ENCODE measurements around the gene CAPZA1.

The CAPZA1 gene

GRCh38 chr1:112701227-112702066 is 81.8 kb downstream of the CAPZA1 start:
- DNase-seq (ENCODE audit: low spot score) = no peak

GRCh38 chr1:112702067-112702395 is 82.4 kb downstream of the CAPZA1 start:
- no peak for DNase-seq (ENCODE audit: low spot score)

DNA sequence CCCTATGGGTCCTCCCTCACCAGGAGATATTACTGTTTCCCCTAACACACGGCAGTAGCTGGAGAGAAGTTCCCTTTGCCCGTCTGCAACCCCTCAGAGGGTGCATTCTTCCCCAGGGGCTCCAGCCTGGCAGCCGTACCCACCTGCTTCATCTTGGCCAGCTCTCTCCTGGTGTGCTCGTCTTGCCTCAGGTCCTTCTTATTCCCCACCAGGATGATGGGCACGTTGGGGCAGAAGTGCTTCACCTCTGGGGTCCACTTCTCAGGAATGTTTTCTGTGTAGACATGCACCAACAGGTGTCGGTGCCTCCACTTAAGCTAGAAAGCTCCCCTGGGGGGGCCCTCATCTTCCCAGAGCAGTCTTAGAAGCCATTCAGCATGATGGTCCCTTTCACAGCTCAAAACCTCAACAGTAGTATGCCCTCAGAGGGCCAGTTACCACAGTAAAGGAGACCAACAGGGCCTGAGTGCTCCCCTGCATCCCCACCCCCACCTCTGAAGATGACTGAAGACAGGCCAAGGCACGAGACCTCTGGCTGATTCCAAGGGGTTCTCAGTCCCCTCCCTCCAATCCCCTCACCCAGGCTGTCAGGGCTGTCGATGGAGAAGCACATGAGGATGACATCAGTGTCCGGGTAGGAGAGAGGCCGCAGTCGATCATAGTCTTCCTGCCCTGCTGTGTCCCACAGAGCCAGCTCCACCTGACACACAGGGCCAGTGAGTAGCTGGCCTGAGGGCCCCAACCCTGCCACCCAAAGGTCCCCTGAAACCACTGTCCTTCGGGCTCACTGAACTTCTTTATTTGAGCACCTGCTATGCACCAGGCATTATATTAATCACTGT is 83.0 kb downstream of the CAPZA1 start:
- no peak for DNase-seq (ENCODE audit: low spot score)

DNA sequence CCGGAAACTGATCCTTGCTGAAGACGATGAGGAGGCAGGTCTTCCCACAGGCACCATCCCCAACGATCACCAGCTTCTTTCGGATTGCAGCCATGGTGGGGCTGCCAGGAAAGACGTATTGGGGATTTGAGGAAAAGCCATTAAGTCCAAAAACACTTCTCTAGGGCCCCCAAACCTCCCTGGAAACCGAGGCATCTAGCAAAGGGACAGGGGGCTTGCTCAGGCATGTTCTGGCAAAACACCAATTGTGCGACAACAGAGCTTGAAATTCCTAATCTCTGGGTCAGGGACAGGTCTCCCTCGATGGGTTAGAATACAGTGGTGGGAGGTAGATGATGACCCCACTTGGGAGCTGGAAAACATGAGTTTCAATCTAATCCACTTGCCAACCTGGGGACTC is 84.1 kb downstream of the CAPZA1 start:
- no peak for DNase-seq (ENCODE audit: low spot score)

DNA sequence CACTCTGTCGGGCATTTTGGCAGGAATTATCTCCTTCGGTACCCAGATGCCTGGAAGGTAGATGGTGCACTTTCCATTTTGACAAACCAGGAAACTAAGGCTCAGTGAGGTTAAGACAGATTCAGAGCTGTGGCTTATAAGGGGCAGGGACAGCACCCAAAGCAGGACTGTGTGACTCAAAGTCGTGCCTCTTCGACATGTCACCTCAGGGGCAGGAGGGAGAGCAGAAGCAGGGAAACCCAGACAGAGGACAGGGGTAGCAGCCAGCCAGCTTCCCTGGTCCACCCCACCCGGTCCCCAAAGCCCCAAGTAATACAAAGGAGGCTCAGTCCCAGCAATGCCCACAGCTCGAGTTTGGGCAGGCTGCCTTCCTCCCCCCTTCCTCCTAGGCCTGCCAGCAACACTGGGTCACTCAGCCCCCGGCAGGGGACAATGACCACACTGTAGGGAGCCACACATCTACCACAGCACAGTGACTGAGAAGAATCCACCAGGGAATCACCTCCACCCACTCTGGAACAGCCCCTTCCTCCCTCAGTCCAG is 84.8 kb downstream of the CAPZA1 start:
- DNase-seq (ENCODE audit: low spot score) = no peak

GRCh38 chr1:112704934-112705627 is 85.4 kb downstream of the CAPZA1 start:
- peak; percentile 94 for DNase-seq (ENCODE audit: low spot score)

DNA sequence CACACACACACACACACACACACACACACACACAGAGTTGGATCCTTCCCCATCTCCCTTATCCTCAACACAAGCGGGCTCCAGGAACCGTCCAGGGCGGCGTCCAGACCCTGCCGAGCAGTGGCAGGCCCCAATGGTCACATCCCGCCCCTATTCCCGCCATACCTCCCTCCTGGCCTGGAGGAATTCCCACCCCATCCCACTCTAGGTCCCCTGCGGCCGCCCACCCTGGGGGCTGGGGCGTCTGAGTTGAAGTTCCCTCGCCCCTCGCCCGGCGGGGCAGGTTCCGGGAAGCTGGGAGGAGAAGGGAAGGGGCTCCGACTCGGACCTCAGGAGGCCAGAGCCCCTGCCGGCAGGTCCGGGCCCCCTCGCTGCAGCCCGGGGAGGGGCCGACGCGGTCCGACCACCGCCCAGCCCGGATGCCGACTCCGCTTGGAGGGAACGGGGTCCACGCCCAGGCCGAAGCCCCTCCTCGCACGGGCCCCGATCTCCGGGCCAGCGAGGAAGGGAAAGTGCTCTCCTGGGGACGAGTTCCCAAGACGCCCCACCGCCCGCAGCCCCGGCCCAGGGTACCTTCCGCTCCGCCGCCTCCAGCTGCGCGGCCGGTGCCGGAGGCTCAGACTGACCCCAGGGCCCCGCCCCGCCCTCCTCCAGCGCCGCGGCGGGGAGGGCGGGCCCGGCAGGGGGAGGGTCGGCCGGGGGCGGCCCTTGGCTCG is 87.0 kb downstream of the CAPZA1 start, which contains the start of gene RHOC:
Gene RHOC, minus strand, starts transcription at position 623 of the 716 bp plus-strand sequence. CDS start 3,328 bp downstream, outside the sequence.
- peak; percentile 89 for DNase-seq (ENCODE audit: low spot score)

GRCh38 chr1:112707221-112708001 is 87.8 kb downstream of the CAPZA1 start:
- DNase-seq (ENCODE audit: low spot score) = peak; percentile 96

GRCh38 chr1:112708002-112708448 is 88.4 kb downstream of the CAPZA1 start:
- DNase-seq (ENCODE audit: low spot score) = no peak

DNA sequence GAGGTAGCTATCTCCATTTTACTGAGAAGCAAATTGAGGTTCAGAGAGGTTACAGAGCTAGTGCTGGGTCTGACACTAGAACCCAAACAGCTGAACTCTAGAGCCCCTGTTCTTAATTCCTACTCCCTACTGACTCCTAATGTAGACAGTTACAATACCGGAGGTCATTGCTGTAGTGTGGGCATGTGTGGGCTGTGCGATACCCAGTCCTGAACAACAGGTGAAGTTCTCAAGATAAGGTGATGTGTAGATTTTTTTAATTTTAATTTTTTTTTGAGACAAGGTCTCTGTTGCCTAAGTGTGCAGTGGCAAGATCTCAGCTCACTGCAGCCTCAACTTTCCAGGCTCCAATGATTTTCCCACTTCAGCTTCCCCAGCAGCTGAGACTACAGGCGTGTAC is 88.9 kb downstream of the CAPZA1 start:
- DNase-seq (ENCODE audit: low spot score) = no peak

DNA sequence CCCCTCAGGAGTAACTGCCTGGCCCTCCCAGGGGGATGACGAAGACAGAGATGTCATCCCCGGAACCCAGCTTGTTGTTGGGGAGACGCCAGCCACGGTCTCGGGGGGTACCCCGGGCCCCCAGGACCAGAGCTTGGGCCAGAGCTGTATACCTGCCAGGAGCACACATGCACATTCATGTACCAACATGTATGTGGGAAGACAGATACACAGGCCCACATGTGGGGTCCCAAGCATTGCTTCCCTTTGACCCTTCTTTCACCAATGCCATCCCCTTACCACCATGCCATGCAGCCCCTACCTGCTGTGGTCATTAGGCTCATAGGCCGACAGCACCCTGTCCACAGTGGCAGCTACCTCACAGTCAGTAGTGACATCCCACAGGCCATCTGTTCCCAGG is 90.5 kb downstream of the CAPZA1 start:
- DNase-seq (ENCODE audit: low spot score) = no peak

DNA sequence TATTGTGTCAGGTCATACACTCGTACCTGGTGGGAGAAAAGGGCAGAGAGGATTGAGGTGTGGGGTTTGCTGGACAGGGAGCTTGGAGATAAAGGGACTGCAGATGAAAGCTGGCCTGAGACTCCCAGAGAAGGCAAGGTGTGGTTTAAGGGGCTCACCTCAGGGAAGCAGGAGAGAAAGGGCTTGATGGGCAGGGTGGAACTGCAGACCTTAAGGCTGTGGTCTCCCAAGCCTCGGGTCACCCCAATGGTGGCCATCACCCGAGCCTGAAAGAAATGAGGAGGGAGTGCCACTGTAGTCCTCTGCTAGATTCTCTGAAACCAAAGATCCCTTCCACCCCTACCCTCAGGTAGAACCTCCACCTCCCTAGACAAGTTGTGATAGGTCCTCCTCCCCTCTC is 91.0 kb downstream of the CAPZA1 start:
- no peak for DNase-seq (ENCODE audit: low spot score)

DNA sequence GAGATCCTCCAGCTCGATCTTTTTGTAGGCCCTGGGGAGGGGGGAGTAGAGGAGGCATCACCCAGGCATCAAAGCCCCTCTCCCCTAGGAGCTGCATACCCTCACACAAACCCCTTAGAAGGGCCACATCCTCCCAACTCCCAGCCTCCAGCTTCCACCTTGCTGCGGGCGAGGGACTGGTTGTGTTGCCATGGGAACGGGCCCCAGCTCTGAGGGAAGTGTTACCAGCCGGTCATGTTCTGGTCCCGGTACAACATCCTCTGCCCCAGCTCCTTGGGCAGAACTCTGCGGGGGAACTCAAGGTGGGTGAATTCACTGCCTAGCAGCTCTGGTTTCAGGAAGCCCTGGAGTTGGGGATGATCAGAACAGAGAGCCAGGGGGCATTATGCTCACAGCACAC is 91.4 kb downstream of the CAPZA1 start:
- no peak for DNase-seq (ENCODE audit: low spot score)

GRCh38 chr1:112711670-112712069 is 92.0 kb downstream of the CAPZA1 start:
- no peak for DNase-seq (ENCODE audit: low spot score)

GRCh38 chr1:112712191-112712590 is 92.6 kb downstream of the CAPZA1 start:
- no peak for DNase-seq (ENCODE audit: low spot score)

- DNase-seq (ENCODE audit: low spot score) = no peak
Measured at GRCh38 chr1:112712701-112713128, 93.1 kb downstream of the CAPZA1 start.

- no peak for DNase-seq (ENCODE audit: low spot score)
Measured at GRCh38 chr1:112713466-112714312, 94.1 kb downstream of the CAPZA1 start.

DNA sequence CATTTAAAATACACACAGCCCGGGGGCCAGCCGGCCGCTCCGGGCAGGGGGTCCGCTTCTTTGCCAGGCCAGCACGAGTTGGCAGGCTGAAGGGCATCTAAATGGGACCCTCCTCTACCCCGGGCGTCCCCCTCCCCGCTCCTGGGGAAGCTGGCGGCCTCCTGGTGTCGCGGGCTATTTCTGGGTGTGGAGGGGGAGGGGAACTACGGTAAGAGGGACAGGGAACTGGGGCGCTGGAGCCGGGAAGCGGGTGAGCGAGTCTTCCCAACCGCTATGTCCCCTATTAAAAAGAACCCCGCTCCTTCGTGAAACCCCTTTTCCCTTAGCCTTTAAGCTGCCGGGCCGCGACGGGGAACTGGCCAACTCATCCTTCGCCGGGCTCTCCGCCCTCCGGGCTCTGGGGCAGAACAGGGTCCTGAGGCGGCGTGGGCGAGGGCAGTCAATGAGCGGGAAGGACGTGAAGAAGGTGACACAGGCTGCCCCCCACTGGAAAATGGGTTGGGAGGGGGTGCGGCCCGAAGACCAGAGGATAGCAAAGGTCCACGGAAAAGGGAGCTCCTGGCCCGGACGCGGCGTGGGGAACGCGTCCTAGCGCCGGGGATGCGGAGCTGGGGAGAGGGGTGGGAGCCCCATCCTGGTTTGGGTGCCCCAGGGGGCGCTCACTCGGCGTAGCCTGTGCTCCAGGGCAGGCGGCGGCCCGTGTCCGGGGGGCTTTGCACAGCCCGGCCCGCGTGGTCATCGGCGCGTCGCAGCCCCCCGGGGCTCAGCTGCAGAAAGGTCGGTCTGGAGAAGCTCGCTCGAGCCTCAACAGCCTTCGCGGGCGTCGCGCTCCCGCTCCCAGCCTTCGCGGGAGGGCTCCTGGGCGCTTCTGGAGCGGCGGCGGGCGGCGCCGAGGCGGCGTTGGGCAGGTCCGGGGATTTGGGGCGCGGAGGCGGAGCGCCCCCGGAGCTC is 95.0 kb downstream of the CAPZA1 start:
- peak; percentile 42 for DNase-seq (ENCODE audit: low spot score)
